ENCODE results near the gene IL4R.
"Not testable (repeated sequence)": the region's sequence is repeated elsewhere in the genome, so short reads cannot be mapped to it uniquely, and the experiment has no call there.

DNA sequence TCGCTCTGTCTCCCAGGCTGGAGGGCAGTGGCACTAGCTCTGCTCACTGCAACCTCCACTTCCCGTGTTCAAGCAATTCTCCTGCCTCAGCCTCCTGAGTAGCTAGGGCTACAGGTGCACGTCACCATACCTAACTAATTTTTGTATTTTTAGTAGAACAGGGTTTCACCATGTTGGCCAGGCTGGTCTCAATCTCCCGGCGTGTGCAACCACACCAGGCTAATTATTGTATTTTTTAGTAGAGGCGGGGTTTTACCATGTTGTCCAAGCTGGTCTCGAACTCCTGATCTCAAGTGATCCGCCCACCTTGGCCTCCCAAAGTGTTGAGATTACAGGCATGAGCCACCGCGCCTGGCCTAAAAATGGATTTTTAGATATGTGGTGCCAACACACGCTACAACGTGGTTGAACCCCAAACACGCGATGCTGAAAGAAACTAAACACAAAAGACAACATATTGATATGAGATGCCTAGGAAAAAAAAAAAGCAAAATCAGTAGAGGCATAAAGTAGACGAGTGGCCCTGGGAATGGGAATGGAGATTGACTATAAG lies 84.6 kb downstream of the IL4R start:
- not testable (repeated sequence) for TF ChIP-seq TCF7L2 (IDR thresholded peaks at IDR 0.05; ENCODE audit: low read depth, low read length); POLR2AphosphoS5 (IDR thresholded peaks at IDR 0.05; ENCODE audit: low read depth, low read length); SIN3A (IDR thresholded peaks at IDR 0.05; ENCODE audit: borderline replicate concordance, insufficient read depth, low read depth, low read length)
- TF ChIP-seq, protein P1, sequence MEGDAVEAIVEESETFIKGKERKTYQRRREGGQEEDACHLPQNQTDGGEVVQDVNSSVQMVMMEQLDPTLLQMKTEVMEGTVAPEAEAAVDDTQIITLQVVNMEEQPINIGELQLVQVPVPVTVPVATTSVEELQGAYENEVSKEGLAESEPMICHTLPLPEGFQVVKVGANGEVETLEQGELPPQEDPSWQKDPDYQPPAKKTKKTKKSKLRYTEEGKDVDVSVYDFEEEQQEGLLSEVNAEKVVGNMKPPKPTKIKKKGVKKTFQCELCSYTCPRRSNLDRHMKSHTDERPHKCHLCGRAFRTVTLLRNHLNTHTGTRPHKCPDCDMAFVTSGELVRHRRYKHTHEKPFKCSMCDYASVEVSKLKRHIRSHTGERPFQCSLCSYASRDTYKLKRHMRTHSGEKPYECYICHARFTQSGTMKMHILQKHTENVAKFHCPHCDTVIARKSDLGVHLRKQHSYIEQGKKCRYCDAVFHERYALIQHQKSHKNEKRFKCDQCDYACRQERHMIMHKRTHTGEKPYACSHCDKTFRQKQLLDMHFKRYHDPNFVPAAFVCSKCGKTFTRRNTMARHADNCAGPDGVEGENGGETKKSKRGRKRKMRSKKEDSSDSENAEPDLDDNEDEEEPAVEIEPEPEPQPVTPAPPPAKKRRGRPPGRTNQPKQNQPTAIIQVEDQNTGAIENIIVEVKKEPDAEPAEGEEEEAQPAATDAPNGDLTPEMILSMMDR (IDR thresholded peaks at IDR 0.05) = not testable (repeated sequence)
- TF ChIP-seq, protein P2, sequence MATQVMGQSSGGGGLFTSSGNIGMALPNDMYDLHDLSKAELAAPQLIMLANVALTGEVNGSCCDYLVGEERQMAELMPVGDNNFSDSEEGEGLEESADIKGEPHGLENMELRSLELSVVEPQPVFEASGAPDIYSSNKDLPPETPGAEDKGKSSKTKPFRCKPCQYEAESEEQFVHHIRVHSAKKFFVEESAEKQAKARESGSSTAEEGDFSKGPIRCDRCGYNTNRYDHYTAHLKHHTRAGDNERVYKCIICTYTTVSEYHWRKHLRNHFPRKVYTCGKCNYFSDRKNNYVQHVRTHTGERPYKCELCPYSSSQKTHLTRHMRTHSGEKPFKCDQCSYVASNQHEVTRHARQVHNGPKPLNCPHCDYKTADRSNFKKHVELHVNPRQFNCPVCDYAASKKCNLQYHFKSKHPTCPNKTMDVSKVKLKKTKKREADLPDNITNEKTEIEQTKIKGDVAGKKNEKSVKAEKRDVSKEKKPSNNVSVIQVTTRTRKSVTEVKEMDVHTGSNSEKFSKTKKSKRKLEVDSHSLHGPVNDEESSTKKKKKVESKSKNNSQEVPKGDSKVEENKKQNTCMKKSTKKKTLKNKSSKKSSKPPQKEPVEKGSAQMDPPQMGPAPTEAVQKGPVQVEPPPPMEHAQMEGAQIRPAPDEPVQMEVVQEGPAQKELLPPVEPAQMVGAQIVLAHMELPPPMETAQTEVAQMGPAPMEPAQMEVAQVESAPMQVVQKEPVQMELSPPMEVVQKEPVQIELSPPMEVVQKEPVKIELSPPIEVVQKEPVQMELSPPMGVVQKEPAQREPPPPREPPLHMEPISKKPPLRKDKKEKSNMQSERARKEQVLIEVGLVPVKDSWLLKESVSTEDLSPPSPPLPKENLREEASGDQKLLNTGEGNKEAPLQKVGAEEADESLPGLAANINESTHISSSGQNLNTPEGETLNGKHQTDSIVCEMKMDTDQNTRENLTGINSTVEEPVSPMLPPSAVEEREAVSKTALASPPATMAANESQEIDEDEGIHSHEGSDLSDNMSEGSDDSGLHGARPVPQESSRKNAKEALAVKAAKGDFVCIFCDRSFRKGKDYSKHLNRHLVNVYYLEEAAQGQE (IDR thresholded peaks at IDR 0.05; ENCODE audit: insufficient read depth in 1 of 2, low read depth in 2 of 2, low read length in 1 of 2) = not testable (repeated sequence)

Data from Panc1 (cell line).